Endometrial microvascular endothelial cells (primary cell): ENCODE results near the gene ALDH1B1. TPM values are rescaled to one million over a fixed set of nuclear protein-coding genes. Genes with fewer than 3 reads are reported as not detected.
"Not testable (repeated sequence)": the region's sequence is repeated elsewhere in the genome, so short reads cannot be mapped to it uniquely, and the experiment has no call there.

ENCODE experiments used
- in situ Hi-C: cut with HindIII; loops from 2 replicates; pipeline ENCODE4 v1.10.0; 2017; ENCODE audit warnings: low sequenced_read_pairs, low pct_unique_long_range_greater_than_20kb; ENCODE audit errors: inconsistent ontology term
- total RNA-seq: library from RNA; depleted of rRNA; stranded (reverse); fragments of >200 nt; gene quantifications from one replicate; pipeline ENCODE4 v1.2.3, GENCODE V29; 2015; ENCODE audit errors: inconsistent ontology term

The ALDH1B1 gene
- total RNA-seq, 1 donor from 2014 or later: 45.2 TPM

GRCh38 chr9:38359689-38360385, 32.7 kb upstream of the ALDH1B1 start:
- in situ Hi-C loops: no loop called here

GRCh38 chr9:38360839-38361472, 31.5 kb upstream of the ALDH1B1 start:
- in situ Hi-C loops: no loop called here

- in situ Hi-C loops: no loop called here
These were observed 31.0 kb upstream of the ALDH1B1 start for GRCh38 chr9:38361473-38361850.

GRCh38 chr9:38362852-38363588, 29.5 kb upstream of the ALDH1B1 start:
- in situ Hi-C loops: no loop called here

- in situ Hi-C loops: no loop called here
These were observed 28.9 kb upstream of the ALDH1B1 start for GRCh38 chr9:38363589-38363925.

- in situ Hi-C loops: no loop called here
These were observed 24.6 kb upstream of the ALDH1B1 start for GRCh38 chr9:38367898-38368297.

GRCh38 chr9:38368731-38369130, 23.8 kb upstream of the ALDH1B1 start:
- in situ Hi-C loops: no loop called here

- in situ Hi-C loops: no loop called here
These were observed 22.3 kb upstream of the ALDH1B1 start for GRCh38 chr9:38370176-38370575.

- in situ Hi-C loops: no loop called here
These were observed 21.0 kb upstream of the ALDH1B1 start for GRCh38 chr9:38371495-38371894.

GRCh38 chr9:38372762-38373619, 19.5 kb upstream of the ALDH1B1 start:
- in situ Hi-C loops: no loop called here

GRCh38 chr9:38373679-38374078, 18.8 kb upstream of the ALDH1B1 start:
- in situ Hi-C loops: no loop called here

- in situ Hi-C loops: no loop called here
These were observed 17.5 kb upstream of the ALDH1B1 start for GRCh38 chr9:38374847-38375571.

- in situ Hi-C loops: no loop called here
These were observed 16.9 kb upstream of the ALDH1B1 start for GRCh38 chr9:38375572-38375963.

GRCh38 chr9:38376021-38376670, 16.4 kb upstream of the ALDH1B1 start:
- in situ Hi-C loops: no loop called here

- in situ Hi-C loops: not testable (repeated sequence)
These were observed 15.0 kb upstream of the ALDH1B1 start for GRCh38 chr9:38377336-38378083.

- in situ Hi-C loops: no loop called here
These were observed 12.2 kb upstream of the ALDH1B1 start for GRCh38 chr9:38380230-38380871.

- in situ Hi-C loops: no loop called here
These were observed 11.5 kb upstream of the ALDH1B1 start for GRCh38 chr9:38380872-38381534.
